ENCODE measurements around the gene MRPL58. TPM values are rescaled to one million over a fixed set of nuclear protein-coding genes. Genes with fewer than 3 reads are reported as not detected.

The MRPL58 gene
- total RNA-seq, 3 donors from 2014 or later (not counting 1 experiment from before 2014, with no cell fraction given), result 9.0 to 15.7 (median 12.9) TPM

DNA sequence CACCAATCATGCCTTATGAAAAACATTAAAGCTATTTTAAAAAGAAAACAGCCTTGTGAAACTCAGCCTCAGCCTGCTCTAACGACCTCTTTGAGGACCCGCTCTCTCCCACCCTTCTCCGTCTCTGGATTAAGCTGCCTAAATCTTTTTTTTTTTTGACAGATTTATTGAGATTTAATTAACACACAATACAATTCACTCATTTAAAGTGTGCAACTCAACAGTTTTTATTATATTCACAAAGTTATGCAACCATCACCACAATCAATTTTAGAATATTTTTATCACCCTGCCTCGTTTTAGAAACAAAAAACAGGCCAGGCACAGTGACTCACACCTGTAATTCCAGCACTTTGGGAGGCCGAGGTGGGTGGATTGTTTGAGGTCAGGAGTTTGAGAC is 16.6 kb upstream of the MRPL58 start:
- no peaks in the 10 kb centered on the region for H3K9me3 Mint-ChIP-seq
- no peak for DNase-seq

GRCh38 chr17:74998783-74999182 is 13.7 kb upstream of the MRPL58 start:
- H3K4me3 Mint-ChIP-seq, result no peak overlapping the region
- intact Hi-C loops (cut with micrococcal nuclease), result no loop called here
- H3K4me1 ChIP-seq (ENCODE audit: control insufficient read depth, insufficient read depth, low read length), result peaks cover 3% of the 10 kb centered on the region
- H3K36me3 ChIP-seq (ENCODE audit: control insufficient read depth, insufficient read depth, low read length), result no peaks in the 10 kb centered on the region
- H3K27ac ChIP-seq (ENCODE audit: low read length), result no peak overlapping the region
- no peaks in the 10 kb centered on the region for H3K27me3 Mint-ChIP-seq (ENCODE audit: low read depth in 2 of 2)
- H3K36me3 Mint-ChIP-seq, result no peaks in the 10 kb centered on the region
- no peak overlapping the region for H3K4me3 ChIP-seq (ENCODE audit: low read length)
- DNase-seq, result no peak
- H3K27ac Mint-ChIP-seq, result no peak overlapping the region
- 57% methylated on average over 6 of the region's 6 CpGs for WGBS (ENCODE audit: insufficient coverage)
- no peaks in the 10 kb centered on the region for H3K9me3 Mint-ChIP-seq
- TF ChIP-seq, protein P1, sequence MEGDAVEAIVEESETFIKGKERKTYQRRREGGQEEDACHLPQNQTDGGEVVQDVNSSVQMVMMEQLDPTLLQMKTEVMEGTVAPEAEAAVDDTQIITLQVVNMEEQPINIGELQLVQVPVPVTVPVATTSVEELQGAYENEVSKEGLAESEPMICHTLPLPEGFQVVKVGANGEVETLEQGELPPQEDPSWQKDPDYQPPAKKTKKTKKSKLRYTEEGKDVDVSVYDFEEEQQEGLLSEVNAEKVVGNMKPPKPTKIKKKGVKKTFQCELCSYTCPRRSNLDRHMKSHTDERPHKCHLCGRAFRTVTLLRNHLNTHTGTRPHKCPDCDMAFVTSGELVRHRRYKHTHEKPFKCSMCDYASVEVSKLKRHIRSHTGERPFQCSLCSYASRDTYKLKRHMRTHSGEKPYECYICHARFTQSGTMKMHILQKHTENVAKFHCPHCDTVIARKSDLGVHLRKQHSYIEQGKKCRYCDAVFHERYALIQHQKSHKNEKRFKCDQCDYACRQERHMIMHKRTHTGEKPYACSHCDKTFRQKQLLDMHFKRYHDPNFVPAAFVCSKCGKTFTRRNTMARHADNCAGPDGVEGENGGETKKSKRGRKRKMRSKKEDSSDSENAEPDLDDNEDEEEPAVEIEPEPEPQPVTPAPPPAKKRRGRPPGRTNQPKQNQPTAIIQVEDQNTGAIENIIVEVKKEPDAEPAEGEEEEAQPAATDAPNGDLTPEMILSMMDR (IDR thresholded peaks at IDR 0.05), result no peak
- H3K4me1 Mint-ChIP-seq, result peaks cover 6 to 9% of the 10 kb centered on the region in 2 donors
- H3K9me3 ChIP-seq (ENCODE audit: control insufficient read depth, insufficient read depth, low read length), result no peaks in the 10 kb centered on the region
- no peaks in the 10 kb centered on the region for H3K27me3 ChIP-seq (ENCODE audit: control insufficient read depth, insufficient read depth, low read length)
- no peak for ATAC-seq

More for the DNA sequence above, 16.6 kb upstream of the MRPL58 start:
- Histone ChIP-seq H3K4me1 (ENCODE audit: control insufficient read depth, insufficient read depth, low read length) (peaks cover 3% of the 10 kb centered on the region), H3K36me3 (ENCODE audit: control insufficient read depth, insufficient read depth, low read length) (no peaks in the 10 kb centered on the region), H3K27me3 (ENCODE audit: control insufficient read depth, insufficient read depth, low read length) (no peaks in the 10 kb centered on the region), H3K9me3 (ENCODE audit: control insufficient read depth, insufficient read depth, low read length) (no peaks in the 10 kb centered on the region), H3K27ac (ENCODE audit: low read length) (no peak overlapping the region), H3K4me3 (ENCODE audit: low read length) (no peak overlapping the region)
- peaks cover 0 to 4% of the 10 kb centered on the region in 2 donors for H3K27me3 Mint-ChIP-seq (ENCODE audit: low read depth in 2 of 2)
- no peak overlapping the region for H3K27ac Mint-ChIP-seq
- no peak for ATAC-seq
- no peaks in the 10 kb centered on the region for H3K36me3 Mint-ChIP-seq
- peaks cover 6 to 9% of the 10 kb centered on the region in 2 donors for H3K4me1 Mint-ChIP-seq
- intact Hi-C loops (cut with micrococcal nuclease), result no loop called here
- 77% methylated on average over 4 of the region's 5 CpGs for WGBS (ENCODE audit: insufficient coverage)
- no peak overlapping the region for H3K4me3 Mint-ChIP-seq
- TF ChIP-seq, protein P1 (IDR thresholded peaks at IDR 0.05), result no peak

DNA sequence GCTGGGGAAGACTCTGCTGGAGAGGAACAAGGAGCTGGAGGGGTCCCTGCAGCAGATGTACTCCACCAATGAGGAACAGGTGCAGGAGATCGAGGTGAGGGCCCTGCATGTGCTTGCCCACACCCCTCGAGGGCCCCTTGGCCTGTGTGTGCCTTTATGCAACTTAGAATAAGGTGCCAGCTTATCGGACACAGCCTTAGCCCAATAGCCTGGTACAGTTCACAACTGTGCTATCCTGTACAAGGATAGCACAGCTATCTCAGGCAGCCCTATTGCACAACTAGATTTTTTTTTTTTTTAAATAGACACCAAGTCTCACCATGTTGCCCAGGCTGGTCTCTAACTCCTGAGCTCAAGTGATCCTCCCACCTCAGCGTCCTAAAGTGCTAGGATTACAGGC is 12.9 kb upstream of the MRPL58 start:
- Histone ChIP-seq H3K27me3 (ENCODE audit: control insufficient read depth, insufficient read depth, low read length) (no peaks in the 10 kb centered on the region), H3K36me3 (ENCODE audit: control insufficient read depth, insufficient read depth, low read length) (no peaks in the 10 kb centered on the region), H3K9me3 (ENCODE audit: control insufficient read depth, insufficient read depth, low read length) (no peaks in the 10 kb centered on the region), H3K4me3 (ENCODE audit: low read length) (no peak overlapping the region), H3K4me1 (ENCODE audit: control insufficient read depth, insufficient read depth, low read length) (peaks cover 3% of the 10 kb centered on the region), H3K27ac (ENCODE audit: low read length) (no peak overlapping the region)
- 86% methylated on average over 4 of the region's 4 CpGs for WGBS (ENCODE audit: insufficient coverage)
- Mint-ChIP-seq H3K36me3 (no peaks in the 10 kb centered on the region), H3K4me1 (peaks cover 6 to 9% of the 10 kb centered on the region in 2 donors), H3K9me3 (no peaks in the 10 kb centered on the region), H3K27me3 (ENCODE audit: low read depth in 2 of 2) (no peaks in the 10 kb centered on the region), H3K4me3 (no peak overlapping the region), H3K27ac (no peak overlapping the region)
- DNase-seq (no peak), ATAC-seq (no peak)
- TF ChIP-seq, protein P1 (IDR thresholded peaks at IDR 0.05), result no peak
- intact Hi-C loops (cut with micrococcal nuclease), result no loop called here

Measured in natural killer cell (primary cell).